Germinal center (tissue), 1 donor: ENCODE results near the gene UBAC2.

Source experiments
- DNase-seq: peaks from one replicate; pipeline ENCODE4 v3.0.0; 2012; ENCODE audit warnings: mixed read lengths, low spot score

The UBAC2 gene

GRCh38 chr13:99357131-99357596 is 156.5 kb downstream of the UBAC2 start:
- no peak for DNase-seq

GRCh38 chr13:99357941-99358340 is 157.3 kb downstream of the UBAC2 start:
- DNase-seq = no peak

GRCh38 chr13:99359528-99359927 is 158.9 kb downstream of the UBAC2 start:
- DNase-seq = no peak

GRCh38 chr13:99360696-99361095 is 160.0 kb downstream of the UBAC2 start:
- DNase-seq = no peak

- DNase-seq = no peak
Observed at GRCh38 chr13:99361197-99361596, 160.5 kb downstream of the UBAC2 start.

- no peak for DNase-seq
Observed at GRCh38 chr13:99362362-99362761, 161.7 kb downstream of the UBAC2 start.

- no peak for DNase-seq
Observed at GRCh38 chr13:99363391-99363790, 162.7 kb downstream of the UBAC2 start.

GRCh38 chr13:99363949-99364348 is 163.3 kb downstream of the UBAC2 start:
- DNase-seq = no peak

GRCh38 chr13:99366075-99366987 is 165.7 kb downstream of the UBAC2 start:
- DNase-seq = no peak

GRCh38 chr13:99367106-99367616 is 166.5 kb downstream of the UBAC2 start:
- no peak for DNase-seq

GRCh38 chr13:99367663-99368448 is 167.2 kb downstream of the UBAC2 start:
- no peak for DNase-seq

- no peak for DNase-seq
Observed at GRCh38 chr13:99370481-99371275, 170.0 kb downstream of the UBAC2 start.

GRCh38 chr13:99371956-99372355 is 171.3 kb downstream of the UBAC2 start:
- DNase-seq = no peak

GRCh38 chr13:99373436-99373835 is 172.8 kb downstream of the UBAC2 start:
- DNase-seq = no peak

- peak; percentile 49 for DNase-seq
Observed at GRCh38 chr13:99374169-99374991, 173.7 kb downstream of the UBAC2 start.

- DNase-seq = peak; percentile 90
Observed at GRCh38 chr13:99374994-99375737, 174.5 kb downstream of the UBAC2 start.

GRCh38 chr13:99375738-99376080 is 175.1 kb downstream of the UBAC2 start:
- DNase-seq = no peak

- DNase-seq = peak; percentile 81
Observed at GRCh38 chr13:99376132-99376531, 175.5 kb downstream of the UBAC2 start.

GRCh38 chr13:99376924-99377323 is 176.3 kb downstream of the UBAC2 start:
- DNase-seq = no peak

GRCh38 chr13:99377641-99378040 is 177.0 kb downstream of the UBAC2 start:
- no peak for DNase-seq
